Activated T-cell treated with anti-CD3 and anti-CD28 coated beads for 4 hours (primary cell): ENCODE data around the gene HOXA4.

Experiments used
- DNase-seq: peaks from one replicate; pipeline ENCODE4 v3.0.0-alpha.2; 2020

Gene HOXA4

DNA sequence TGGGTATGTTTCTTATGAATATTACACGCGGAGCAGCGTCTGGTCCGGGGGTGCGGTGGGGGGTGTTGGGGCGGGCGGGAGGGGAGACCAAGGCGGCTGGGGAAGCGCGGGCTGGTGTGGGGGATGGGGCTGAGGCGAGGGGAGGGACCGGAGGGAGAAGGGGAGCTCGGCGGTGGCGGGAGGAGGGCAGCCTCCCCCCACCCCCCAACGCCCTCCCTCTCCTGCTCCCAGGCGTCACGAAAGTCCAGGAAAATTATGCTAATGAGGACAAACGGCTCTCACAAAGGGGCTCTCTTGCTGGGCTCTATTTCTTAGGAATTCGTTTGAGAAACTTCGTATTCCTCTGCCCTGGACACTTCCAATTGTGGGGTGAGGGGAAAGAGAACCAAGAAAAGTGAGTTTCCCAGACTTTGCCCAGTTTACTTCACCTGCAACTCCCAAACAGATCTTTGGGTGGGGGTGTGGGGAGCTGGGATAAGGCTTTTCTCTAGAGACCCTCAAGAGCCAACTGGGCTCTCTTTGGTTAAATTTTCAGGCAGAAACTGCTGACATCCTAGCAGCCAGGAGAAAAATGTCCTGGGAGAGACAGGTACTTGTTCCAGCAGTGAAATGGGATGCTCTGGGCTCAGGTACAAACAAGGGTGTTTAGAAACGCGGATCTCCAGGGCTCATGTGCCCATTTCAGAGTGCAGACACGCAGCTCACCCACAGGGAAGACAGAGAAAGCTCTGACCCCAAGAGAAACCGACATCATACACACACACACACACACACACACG lies 16.4 kb downstream of the HOXA4 start:
- DNase-seq = no peak

DNA sequence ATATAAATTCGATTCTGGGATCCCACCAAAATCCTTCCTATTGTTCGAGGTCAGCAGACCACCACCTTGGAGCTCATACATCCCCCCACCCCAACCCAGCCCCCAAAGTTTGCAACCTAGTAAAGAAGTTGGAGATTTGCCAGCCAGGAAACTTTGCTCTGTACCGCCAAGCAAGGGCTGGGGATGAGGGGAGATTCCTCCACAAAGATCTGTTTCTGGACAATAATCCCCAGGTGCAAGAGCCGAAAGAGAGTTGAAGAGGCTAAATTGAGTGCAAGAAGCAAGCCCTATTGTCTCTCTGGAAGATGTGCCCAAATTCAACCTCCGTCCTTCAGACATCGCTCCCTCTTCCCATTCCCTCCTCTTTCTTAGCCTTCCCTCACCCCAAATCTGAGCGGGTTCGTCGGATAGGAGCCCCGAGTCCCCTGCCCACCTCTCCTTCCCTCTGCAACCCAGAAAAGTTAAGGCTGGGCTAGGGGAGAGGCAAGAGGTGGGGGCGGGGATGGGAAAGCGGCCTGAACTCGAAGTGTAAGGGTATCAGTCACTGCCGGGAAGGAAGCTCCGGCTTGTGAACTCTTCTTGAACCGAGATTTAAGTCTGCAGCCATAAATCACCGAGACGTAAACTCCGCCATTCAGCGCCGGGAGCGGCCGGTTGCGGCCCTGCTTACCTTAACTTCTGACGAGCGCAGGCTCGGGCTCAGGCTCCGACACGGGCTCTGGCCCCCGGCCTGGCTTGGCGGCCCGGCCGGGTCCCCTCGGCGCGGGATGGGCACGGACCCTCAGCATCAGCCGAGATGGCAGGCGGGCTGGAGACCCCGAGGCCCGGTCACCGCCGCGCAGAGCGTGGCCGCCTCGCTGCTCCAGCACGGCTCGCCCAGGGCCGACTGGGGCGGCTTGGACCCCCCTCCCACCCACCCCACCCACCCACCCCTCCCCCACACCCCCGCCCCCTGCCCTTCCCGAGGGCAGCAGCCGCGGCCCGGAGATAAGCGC lies 17.3 kb downstream of the HOXA4 start:
- no peak for DNase-seq

- no peak for DNase-seq
These were observed 18.2 kb downstream of the HOXA4 start for GRCh38 chr7:27112361-27112760.

DNA sequence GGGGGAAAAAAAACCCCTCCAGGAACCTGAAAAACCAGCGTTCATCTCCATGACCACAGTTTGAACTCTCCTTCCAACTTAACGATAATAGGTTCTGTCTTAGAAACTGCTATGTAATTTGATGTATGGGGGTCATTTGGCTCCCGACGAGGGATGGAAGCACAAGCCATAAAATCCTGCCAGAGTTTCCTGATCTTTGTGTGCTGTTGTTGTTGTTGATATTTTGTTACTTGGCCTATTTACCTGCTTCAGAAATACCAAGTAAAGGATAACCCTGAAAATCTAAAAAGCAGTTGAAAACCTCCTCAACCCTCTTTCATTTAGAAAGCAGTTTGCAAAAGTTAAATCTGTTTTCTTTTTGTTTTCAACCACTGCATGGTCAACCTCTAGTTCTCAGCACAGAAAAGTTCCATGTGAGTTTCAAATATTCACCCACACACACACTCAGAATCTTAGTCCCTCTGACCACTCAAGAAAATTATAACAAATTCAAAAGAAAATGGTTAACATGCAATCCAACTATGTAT lies 18.7 kb downstream of the HOXA4 start:
- DNase-seq = no peak

DNA sequence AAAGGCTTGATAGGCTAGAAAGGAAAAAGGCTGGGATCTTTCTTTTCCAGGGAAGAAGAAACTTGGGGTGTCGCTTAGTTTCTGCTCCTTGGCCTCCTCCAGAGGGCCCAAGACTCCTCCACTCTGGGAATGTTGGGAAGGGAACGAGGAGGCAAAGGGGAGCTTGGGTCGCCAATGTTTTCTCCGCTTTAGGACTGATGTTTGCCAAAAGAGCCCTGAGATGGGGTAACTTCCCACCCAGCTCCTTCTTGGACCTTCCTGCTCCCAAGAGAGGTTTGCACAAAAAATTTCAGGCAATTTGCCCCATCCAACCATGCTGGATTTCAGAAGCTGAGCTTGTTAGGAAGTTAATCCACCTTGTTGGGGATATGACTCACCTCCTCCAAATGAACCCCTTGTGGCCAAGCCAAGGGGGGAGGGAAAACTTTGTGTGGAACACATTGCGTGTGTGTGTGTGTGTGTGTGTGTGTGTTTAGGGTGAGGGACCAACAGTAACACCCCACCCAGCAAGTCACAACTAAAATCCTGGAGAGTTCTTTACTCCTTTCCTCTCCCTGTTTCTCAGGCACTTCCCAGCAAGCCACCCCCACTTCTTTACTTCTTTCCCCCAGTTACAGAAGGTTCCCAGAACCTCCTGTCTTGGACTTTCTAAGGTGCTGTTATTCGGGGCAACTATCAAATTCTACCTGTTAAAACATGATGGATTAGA lies 19.4 kb downstream of the HOXA4 start:
- no peak for DNase-seq

GRCh38 chr7:27110186-27111031 lies 20.1 kb downstream of the HOXA4 start:
- no peak for DNase-seq

- DNase-seq = no peak
These were observed 20.9 kb downstream of the HOXA4 start for GRCh38 chr7:27109466-27110185.

GRCh38 chr7:27108390-27109127 lies 22.0 kb downstream of the HOXA4 start:
- no peak for DNase-seq

DNA sequence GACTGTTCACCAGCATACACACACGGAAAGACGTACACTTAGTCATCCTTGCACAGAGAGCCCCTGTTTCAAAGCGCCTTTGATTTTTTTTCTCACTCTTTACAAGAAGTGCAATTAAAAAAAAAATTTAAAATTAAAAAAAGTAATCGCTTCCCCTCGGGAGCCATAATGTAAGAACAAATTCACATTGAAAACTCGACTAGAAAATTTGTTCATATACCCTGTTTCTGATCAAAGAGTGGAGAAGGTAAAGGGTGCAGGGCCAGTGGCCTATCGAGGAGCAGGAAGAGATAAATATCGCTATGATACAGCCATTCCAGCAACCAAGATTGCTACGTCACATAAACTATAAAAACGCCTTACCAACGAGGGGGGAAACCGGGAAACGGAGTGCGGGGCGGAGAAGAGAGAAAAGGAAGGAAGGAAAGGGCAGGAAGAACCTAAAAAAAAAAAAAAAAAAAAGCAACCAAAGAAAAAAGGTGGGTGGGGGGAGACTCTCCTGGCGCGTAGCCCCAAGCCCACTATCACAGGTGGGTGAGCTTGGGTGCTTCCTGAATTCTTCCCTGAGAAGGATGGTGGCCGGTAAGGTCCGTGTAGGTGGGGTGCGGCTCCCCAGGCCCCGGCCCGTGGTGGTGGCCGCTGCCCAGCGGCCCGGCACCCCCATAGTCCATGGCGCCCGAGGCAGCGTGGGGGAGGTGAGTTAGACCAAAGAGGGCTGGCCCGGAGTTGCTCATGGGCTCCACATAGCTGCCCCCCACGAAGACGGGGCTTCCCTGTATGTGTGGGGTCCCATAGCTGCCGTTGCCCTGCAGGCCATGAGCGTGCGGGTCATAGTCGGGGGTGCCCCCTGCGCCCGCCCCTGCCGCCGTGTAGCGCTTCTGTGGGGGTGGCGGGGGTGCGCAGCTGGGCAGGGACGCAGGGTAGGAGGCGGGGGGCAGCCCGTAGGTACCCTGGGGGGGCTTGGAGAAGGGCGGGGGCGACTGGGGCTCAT lies 22.9 kb downstream of the HOXA4 start:
- no peak for DNase-seq

- no peak for DNase-seq
These were observed 23.7 kb downstream of the HOXA4 start for GRCh38 chr7:27106901-27107240.

GRCh38 chr7:27106181-27106900 lies 24.2 kb downstream of the HOXA4 start:
- no peak for DNase-seq

GRCh38 chr7:27105301-27106031 lies 25.1 kb downstream of the HOXA4 start:
- no peak for DNase-seq

DNA sequence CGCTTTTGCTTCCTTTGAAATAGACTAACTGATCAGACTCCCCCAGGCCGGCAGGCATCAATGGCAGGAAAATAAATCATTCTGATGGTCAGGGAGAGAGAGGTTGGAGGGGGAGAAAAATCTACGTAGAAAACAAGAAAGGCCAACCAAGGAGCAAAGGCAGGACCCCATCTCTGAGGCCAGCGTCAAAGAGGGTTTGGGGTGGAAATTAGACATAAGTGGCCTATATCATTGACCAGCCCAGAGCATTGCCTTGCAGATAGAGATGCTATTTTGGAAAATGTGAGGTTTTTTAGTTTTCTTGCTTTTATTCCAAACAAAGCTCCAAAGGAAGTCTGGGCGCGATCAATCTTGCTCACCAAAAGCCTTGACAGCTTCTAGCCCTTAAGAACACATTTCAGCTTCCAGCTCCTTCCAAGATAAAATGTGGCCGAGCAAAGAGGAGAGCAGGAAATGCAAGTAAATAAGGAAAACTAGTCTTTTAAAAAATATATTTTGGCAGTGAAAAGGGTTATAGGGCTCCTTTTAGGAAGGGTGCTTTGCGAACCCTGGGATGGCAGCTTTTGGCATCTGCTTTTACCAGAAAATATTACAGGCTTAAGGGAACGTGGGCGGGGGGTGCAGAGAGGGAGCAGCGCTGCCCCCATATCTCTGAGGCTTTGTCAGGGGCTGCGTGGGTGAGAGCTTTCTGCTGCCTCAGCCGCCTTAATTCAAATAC lies 26.1 kb downstream of the HOXA4 start:
- no peak for DNase-seq

- DNase-seq = no peak
These were observed 26.9 kb downstream of the HOXA4 start for GRCh38 chr7:27103489-27104226.

DNA sequence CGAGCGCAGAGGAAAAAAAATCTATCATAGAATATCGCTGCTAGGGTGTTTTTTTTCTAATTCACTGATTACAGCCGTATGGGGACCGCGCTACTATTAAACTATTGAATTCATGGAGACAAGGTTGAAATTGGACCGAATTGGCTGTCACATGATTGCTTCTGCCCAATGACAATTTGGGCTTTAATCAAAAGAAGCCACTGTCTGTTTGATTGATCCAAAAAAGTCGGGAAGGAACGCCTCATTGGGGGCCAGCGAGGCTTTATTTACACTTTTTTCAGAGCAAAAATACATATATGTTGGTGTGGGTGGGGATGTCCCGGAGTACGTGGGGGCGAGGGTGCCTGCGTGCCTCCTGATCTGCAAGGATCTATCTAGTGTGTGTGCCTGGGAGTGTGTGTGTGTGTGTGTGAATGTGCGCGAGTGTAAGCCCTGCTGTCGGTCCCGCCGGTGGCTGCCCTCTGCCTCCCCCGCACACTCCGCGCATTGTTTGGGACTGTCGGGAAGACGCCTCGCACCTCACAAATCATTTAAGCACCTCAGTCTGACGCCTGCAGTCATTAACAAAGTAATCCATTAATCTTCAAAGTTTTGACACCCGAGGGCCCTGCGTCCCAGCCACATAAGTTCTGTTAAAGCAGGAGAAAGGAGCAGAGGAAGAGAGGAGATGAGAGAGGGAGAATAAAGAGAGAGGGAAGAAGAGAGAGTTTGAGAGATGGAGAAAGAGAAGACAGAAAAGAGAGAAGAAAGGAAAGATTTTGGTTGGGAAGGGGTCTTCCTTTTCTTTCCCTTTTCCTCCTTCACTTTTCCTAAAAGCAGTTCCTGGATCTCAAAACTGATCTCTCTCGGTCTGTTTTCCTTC lies 27.7 kb downstream of the HOXA4 start, which contains the start of gene HOXA2:
Gene HOXA2 (minus strand): TSS at position 103 of the 862 bp plus-strand sequence. CDS start 183 bp downstream, outside the sequence.
- DNase-seq = no peak
